GM12892 (cell line): ENCODE data around the gene SMYD3.

Experiments
- POLR2A ChIP-seq: IDR thresholded peaks from 2 replicates; pipeline ENCODE4 v1.6.1; 2011; ENCODE audit warnings: low read depth, low read length, control low read depth
- POLR2AphosphoS5 ChIP-seq: IDR thresholded peaks from 2 replicates; pipeline ENCODE4 v1.6.1; 2011; ENCODE audit warnings: low read depth, low read length, control low read depth
- TAF1 ChIP-seq: IDR thresholded peaks from 2 replicates; pipeline ENCODE4 v1.6.1; 2011; ENCODE audit warnings: low read depth, mild to moderate bottlenecking, control low read depth, low read length, borderline replicate concordance

- TF ChIP-seq POLR2A, result no peak
- no peak for TF ChIP-seq POLR2AphosphoS5
- no peak for TF ChIP-seq TAF1
These were observed 619.2 kb downstream of the SMYD3 start for GRCh38 chr1:245887829-245888228.
